ENCODE measurements around the gene NOP16. TPM values are rescaled to one million over a fixed set of nuclear protein-coding genes. Genes with fewer than 3 reads are reported as not detected.
"Not testable (repeated sequence)": the region's sequence is repeated elsewhere in the genome, so short reads cannot be mapped to it uniquely, and the experiment has no call there.

NOP16 gene
- total RNA-seq, 6 experiments from 2014 or later: 27.8 to 48.7 (median 33.2) TPM

- TF ChIP-seq CTCF (IDR thresholded peaks at IDR 0.05): no peak
- Mint-ChIP-seq H3K27me3 (ENCODE audit: insufficient read depth) (no peaks in the 10 kb centered on the region; the same call in 1 of the 2 replicates), H3K27ac (peak overlapping the region; percentile 18; the same call in 1 of the 2 replicates), H3K9me3 (no peaks in the 10 kb centered on the region), H3K4me3 (no peak overlapping the region), H3K36me3 (ENCODE audit: low read depth) (peaks cover 22% of the 10 kb centered on the region; the same call in 1 of the 2 replicates), H3K4me1 (ENCODE audit: low read depth) (peaks cover 43% of the 10 kb centered on the region)
- no peak for DNase-seq
Measured at GRCh38 chr5:176409765-176410164, 21.4 kb upstream of the NOP16 start.

GRCh38 chr5:176408590-176408989 lies 20.2 kb upstream of the NOP16 start:
- Mint-ChIP-seq H3K27ac (no peak overlapping the region), H3K27me3 (ENCODE audit: insufficient read depth) (no peaks in the 10 kb centered on the region; the same call in 1 of the 2 replicates), H3K36me3 (ENCODE audit: low read depth) (peaks cover 22% of the 10 kb centered on the region; the same call in 1 of the 2 replicates), H3K4me1 (ENCODE audit: low read depth) (peaks cover 31% of the 10 kb centered on the region), H3K4me3 (no peak overlapping the region), H3K9me3 (no peaks in the 10 kb centered on the region)
- no peak for DNase-seq
- TF ChIP-seq CTCF (IDR thresholded peaks at IDR 0.05): no peak

DNA sequence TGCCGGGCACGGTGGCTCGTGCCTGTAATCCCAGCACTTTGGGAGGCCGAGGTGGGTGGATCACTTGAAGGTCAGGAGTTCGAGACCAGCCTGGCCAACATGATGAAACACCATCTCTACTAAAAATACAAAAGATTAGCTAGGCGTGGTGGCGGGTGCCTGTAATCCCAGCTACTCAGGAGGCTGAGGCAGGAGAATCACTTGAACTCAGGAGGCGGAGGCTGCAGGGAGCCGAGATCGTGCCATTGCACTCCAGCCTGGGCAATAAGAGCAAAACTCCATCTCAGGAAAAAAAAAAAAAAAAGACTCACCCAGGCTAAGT lies 19.8 kb upstream of the NOP16 start:
- H3K9me3 Mint-ChIP-seq; H3K4me3 Mint-ChIP-seq; H3K27ac Mint-ChIP-seq; DNase-seq; H3K27me3 Mint-ChIP-seq (ENCODE audit: insufficient read depth): not testable (repeated sequence)
- H3K4me1 Mint-ChIP-seq (ENCODE audit: low read depth): peaks cover 27% of the 10 kb centered on the region
- peaks cover 22% of the 10 kb centered on the region; the same call in 1 of the 2 replicates for H3K36me3 Mint-ChIP-seq (ENCODE audit: low read depth)

DNA sequence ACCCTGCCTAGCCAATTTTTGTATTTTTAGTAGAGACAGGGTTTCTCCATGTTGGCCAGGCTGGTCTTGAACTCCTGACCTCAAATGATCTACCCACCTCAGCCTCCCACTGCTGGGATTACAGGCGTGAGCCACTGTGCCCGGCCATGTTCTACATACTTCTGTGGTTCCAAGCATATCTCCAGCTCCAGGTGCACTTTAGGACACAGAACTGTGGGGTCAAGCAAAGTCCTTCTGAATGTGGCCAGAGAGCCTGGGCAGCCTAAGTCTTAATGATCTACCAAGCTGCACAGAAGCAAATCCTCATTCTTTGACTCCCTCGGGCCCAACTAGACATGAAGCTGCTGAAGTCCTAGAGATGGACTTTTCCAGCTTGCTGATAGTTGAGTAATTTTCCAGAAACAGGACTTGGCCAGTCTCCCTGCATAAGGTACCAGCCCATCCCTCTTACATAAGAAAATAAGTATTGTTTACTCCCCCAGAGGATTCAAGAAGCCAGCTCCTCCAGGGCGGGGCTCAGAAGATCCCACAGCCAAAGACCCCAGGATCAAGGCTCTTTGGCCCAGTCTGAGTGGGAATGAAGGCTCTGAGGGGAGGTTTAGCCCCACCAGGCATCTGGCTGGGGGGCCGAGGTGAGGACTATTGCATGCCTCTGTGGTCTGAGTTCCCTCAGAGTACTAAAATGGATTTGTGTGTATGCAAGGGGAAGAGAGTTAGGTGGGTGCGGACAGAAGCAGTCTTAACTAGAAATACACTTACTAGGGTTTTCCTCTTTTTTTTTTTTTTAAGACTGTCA lies 19.3 kb upstream of the NOP16 start:
- peaks cover 24% of the 10 kb centered on the region; the same call in 1 of the 2 replicates for H3K36me3 Mint-ChIP-seq (ENCODE audit: low read depth)
- no peaks in the 10 kb centered on the region for H3K9me3 Mint-ChIP-seq
- no peak for DNase-seq
- no peaks in the 10 kb centered on the region; the same call in 1 of the 2 replicates for H3K27me3 Mint-ChIP-seq (ENCODE audit: insufficient read depth)
- peaks cover 22% of the 10 kb centered on the region for H3K4me1 Mint-ChIP-seq (ENCODE audit: low read depth)
- no peak overlapping the region for H3K27ac Mint-ChIP-seq
- TF ChIP-seq CTCF (IDR thresholded peaks at IDR 0.05): no peak
- no peak overlapping the region for H3K4me3 Mint-ChIP-seq

DNA sequence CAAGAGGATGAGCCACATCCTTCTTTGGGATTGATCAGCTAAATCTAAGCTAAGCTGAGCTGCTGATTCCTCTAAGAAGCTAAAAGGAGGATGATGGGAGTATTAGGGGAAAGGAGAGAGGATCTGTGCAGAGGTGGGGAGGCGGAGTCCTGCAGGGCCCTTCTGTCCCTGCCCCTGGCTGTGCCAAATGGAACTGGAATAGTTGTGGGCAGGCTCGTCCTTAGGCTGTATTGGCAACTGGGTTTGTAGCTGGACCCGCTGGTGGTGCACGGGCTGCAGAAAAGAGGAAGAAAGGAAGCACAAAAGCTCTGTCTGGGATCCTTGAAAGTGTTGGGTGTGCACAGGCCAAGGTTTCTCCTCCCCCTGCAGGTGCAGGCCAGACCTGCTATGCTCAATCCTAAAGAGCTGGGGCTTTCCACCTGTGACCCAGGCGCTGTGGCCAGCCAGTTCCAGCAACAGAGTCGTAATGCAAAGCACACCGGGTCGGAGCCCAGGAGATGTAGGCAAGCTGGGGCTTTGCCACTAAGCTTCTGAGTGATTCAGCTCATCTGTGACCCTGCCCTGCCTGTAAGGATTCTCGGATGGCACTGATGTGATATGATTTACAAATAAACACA lies 18.1 kb upstream of the NOP16 start:
- Mint-ChIP-seq H3K27me3 (ENCODE audit: insufficient read depth) (no peaks in the 10 kb centered on the region; the same call in 1 of the 2 replicates), H3K36me3 (ENCODE audit: low read depth) (peaks cover 28% of the 10 kb centered on the region; the same call in 1 of the 2 replicates), H3K4me3 (no peak overlapping the region), H3K4me1 (ENCODE audit: low read depth) (peaks cover 11% of the 10 kb centered on the region), H3K27ac (no peak overlapping the region), H3K9me3 (no peaks in the 10 kb centered on the region)
- DNase-seq: no peak
- no peak for TF ChIP-seq CTCF (IDR thresholded peaks at IDR 0.05)
